ENCODE data around the gene OARD1.
A peak's percentile ranks its signal among the peaks of the same experiment; 100 is the strongest.
"Not testable (repeated sequence)": the region's sequence is repeated elsewhere in the genome, so short reads cannot be mapped to it uniquely, and the experiment has no call there.

Gene OARD1

DNA sequence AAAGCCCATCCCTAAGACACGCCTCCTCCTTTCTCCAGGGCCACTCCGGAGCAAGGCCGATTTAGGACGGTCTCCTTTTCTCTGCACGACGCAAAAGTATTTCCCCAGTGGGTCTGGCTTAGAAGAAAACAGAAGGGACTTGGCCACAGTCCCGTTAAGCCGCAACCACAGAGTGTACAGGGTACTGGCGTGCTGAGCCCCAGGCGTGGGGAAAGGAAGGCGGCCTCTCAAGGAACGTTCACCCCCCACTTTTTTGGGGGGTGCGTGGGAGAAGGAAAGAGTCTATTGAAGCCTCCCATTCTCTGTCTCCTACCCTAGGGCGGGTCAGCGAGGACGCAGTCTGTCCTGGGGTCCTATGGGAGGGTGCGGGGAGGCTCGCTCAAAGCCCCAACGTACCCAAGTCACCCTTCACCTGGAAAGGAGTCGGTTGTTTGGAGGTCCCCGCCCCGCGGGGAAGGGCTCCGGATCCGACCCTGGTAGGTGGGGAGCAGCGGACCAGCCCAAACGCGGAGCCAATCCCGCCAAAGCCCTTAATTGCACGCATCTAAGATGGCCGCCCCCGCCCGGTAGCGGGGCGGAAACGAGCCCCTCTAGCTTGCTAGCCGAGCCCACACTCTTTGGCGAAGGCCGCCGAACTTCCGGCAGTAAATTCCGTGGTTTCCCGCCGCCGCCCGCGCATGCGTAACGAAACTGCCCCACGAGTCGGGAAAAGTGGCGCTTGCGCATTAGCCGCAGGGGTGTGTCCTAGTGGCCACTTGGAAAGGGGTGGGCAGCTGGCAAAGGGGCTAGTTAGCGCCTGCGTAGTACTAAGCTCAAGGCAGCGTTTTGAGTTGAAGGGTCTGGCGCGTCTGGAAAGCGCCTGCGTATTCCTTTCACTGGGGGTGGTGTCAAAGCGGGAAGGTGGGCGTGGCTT is at the start of gene OARD1:
Gene OARD1, minus strand, starts transcription at position 434 of the 913 bp plus-strand sequence. CDS start 722 bp downstream, outside the sequence.
- DNase-seq: peak; percentile 100

GRCh38 chr6:41120058-41120457 is 47.9 kb upstream of the OARD1 start:
- no peak for DNase-seq

- DNase-seq: no peak
These were observed 47.4 kb upstream of the OARD1 start for GRCh38 chr6:41119508-41119907.

- not testable (repeated sequence) for DNase-seq
These were observed 42.9 kb upstream of the OARD1 start for GRCh38 chr6:41115027-41115426.

DNA sequence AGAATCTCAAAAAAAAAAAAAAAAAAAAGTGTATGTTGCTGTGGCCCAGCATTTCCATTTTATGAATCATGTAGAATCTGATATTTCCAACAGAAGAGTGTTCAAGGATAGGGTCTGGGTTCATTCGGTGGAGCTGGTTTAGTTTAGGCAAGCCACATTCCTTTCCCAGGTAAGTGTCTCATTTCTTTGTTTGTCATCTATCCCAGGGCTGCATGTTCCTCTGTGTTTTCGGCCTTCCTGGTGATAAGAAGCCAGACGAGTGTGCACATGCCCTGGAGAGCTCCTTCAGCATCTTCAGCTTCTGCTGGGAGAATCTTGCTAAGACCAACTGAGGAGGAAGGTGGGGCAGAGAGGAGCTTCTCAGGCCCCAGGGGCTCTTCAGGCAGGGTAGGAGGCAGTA is 38.9 kb upstream of the OARD1 start:
- DNase-seq: no peak

- no peak for DNase-seq
These were observed 31.7 kb upstream of the OARD1 start for GRCh38 chr6:41103847-41104246.

DNA sequence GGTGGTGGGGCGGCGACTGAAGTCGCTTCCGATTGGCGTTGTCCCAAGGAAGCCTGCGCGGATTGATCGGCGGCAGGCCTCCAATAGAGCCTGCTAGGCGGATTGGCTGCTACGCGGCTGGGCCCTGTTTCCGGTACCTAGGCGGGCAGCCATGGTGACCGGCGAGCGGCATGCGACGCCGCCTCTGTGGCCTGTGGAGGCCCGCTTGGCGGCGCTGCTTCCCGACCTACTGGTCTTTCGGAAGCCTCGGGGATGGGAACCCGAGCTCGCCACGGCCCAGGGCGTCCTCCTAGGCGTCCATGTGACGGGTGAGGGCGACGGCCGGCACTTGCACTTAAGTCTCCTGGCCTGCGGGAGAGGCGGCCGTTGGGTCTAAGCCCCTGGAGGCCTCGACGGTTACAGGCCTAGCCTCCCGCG is 28.7 kb upstream of the OARD1 start:
- DNase-seq: no peak

DNA sequence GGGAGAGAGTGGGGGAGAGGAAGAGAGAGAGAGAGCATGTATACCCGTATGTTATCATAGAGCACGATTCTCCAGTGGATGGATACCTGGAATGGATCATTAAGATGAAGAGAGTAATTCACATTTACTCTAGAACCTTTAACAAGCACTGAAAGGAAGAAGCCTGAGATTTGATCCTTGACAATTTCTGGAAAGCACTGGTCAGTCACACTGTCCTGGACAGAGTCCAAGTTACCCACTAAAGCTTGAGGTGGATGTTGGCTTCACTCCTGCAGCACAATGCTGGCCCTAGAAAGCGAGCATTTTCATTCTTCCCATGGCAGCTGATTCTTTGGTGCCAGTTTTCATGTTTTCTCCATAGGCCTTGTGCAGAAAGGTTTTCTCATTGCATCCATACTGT is 26.2 kb upstream of the OARD1 start:
- no peak for DNase-seq

GRCh38 chr6:41097467-41098090 is 25.4 kb upstream of the OARD1 start:
- DNase-seq: no peak

- no peak for DNase-seq
These were observed 21.6 kb upstream of the OARD1 start for GRCh38 chr6:41093729-41094128.

- no peak for DNase-seq
These were observed 20.4 kb upstream of the OARD1 start for GRCh38 chr6:41092421-41093140.

DNA sequence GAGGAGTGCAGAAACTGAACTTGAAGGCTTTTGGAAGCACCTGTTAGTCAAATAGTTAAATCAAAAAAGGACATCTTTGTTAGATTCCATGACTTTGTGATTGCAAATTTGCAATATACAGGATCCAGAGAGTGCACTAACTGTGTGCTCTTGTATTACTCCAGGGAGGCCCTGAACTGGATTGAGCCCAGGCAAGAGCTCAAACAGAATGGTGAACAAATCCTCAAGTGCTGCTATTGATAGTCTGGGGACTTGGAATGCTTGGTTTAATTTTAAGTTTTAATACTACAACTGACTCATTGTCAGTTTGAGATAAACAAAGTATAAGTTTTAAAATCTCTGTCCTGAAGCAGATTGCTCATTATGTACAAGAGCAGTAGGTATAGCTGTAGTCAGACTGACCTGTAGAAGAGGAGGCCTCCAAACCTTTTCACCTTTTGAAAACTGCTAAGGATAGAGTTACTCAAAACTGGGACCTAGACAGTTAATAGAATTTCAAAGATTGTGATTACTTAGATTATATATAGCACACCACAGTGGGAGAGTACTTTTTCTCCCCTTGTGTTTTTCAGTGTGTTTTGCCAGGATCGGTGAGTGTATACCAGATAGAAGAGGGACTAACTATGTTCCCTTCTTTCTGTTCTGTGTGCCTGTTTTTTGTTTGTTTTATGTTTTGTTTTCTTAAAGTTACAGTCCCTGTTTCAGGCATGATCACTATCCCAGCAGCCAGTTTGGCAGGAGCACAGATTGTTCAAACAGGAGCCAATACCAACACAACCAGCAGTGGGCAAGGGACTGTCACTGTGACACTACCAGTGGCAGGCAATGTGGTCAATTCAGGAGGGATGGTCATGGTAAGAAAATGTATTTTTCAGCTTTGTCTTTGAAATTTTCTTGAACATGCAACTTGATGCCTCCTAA is 18.9 kb upstream of the OARD1 start:
- DNase-seq: no peak

DNA sequence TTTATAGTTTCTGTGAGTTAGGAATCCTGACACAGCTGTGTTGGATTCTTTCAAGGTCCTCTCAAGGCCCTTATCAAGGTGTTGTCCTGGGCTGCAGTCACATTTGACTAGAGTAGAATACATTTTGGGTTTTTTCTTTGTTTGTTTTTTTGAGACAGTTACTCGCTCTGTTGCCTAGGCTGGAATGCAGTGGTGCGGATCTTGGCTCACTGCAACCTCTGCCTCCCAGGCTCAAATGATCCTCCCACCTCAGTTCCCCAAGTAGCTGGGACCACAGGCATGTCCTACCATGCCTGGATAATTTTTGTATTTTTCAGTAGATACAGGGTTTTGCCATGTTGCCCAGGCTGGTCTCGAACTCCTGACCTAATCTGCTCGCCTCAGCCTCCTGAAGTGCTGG is 16.3 kb upstream of the OARD1 start:
- no peak for DNase-seq

GRCh38 chr6:41085182-41085581 is 13.0 kb upstream of the OARD1 start:
- no peak for DNase-seq

DNA sequence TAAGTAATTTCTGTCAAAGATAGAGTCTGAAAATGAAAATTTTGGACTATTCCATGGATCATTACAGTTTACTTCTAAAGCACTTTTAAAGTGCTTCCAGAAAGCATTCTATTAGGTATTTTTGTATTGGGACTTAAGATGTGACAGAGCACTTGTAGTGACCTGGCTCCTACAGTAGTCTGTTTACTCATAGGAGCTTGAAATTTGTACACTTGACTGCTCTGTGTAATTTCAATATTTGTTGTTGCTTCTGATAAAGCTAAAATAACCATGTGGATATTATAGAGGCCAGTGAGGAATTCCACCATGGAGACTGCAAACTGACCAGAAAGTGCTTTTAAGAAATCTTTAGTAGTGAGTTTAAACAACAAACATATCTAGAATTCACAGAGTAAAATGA is 10.9 kb upstream of the OARD1 start:
- DNase-seq: no peak

DNA sequence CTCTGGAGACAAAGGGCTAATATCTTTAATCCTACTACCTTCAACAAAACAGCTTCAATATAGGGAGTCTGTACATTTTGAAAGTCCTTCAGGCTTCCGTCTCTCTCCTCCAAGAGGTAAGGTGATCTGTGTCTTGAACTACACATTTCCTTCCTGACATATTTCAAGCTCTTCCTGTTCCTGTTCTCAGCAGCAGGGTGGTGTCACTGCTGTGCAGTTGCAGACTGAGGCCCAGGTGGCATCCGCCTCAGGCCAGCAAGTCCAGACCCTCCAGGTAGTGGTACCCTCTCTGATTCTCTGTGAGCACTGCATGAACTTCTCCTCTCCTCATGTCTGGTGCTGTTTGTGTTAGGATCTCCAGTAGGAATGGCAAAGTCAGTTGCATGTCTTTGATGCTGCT is 8.5 kb upstream of the OARD1 start:
- no peak for DNase-seq

GRCh38 chr6:41079080-41079479 is 6.9 kb upstream of the OARD1 start:
- DNase-seq: no peak

- DNase-seq: no peak
These were observed 5.9 kb upstream of the OARD1 start for GRCh38 chr6:41078101-41078500.

- DNase-seq: no peak
These were observed 5.4 kb upstream of the OARD1 start for GRCh38 chr6:41077536-41077935.

GRCh38 chr6:41075651-41076626 is 3.8 kb upstream of the OARD1 start:
- no peak for DNase-seq
